Activated CD4-positive, alpha-beta T cell treated with anti-CD3 and anti-CD28 coated beads for 24 hours (primary cell): ENCODE data around the gene COX7A2.

Experiments
- DNase-seq, 2 donors: peaks; one replicate each; pipeline ENCODE4 v3.0.0-alpha.2; 2020; ENCODE audit warnings: low read depth in 2 of 2

The COX7A2 gene

DNA sequence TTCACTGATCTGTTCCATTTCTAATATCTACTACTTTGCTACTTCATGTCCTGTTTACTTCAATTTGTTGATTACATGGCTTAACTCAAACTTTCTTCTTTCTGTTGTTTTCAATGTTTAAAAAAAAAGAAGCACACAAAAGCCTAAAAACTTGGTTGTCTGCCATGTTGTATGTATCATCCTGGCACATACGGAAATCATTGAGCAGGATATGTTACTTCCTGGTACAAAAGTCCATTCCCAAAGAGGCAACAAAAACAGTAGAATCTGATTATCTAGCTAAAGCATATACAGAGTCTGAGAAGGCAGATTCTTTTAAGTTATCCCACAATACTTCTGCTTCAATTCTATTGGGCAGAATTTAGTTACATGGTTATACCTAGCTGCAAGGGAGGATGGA, 23.2 kb downstream of the COX7A2 start:
- no peak for DNase-seq

DNA sequence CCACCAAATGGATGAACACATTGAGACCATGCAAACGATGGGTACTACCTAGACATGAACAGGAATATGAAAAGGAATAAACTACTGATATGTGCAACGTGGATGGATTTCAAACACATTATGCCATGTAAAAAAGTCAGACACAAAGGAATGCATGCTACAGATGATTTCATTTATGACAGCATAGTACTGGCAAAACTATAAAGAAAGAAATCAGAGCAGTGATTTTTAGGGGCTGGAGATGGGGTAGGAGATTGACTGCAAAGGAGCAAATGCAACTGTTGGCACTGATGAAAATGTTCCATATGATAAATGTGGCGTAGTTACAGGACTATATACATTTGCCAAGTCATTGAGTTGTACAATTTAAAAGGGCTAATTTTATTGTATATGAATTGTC, 24.3 kb downstream of the COX7A2 start:
- DNase-seq = no peak

DNA sequence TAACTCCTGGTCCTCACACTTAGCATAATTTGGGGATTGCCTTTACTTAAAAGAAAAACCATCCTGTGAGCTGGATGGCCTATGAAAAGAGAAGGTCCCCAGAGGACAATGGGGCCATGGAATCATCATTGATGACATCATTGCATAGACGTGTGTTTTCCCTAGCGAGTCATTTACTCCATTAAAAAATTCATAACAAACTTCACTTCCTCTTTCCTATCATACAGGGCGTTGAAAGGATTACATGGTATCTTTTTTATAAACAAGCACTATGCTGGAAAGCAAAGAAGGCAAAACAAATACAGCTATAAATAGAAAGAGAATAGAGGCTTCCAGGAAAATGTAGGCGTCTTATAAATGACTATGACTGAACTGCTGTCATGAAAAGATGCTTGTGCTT, 26.4 kb downstream of the COX7A2 start:
- no peak for DNase-seq

DNA sequence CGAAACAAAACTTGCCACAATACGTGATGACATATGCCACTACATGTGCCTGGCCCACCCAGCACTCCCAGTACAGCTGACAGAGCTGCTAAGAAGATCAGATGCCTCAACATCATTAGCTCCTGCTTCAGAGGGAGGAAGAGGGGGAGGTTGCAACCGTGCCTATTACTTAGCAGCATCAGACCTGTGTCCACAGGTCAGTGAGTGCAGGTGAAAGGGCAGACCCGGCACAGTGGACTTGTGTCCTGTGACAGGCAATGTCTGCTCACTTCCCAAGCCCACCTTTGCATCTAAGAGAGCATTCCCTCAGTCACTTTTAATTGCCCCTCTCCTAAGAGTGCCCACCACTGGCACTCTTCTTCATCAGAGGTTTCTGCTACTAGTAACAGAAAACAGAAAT, 28.3 kb downstream of the COX7A2 start:
- no peak for DNase-seq

DNA sequence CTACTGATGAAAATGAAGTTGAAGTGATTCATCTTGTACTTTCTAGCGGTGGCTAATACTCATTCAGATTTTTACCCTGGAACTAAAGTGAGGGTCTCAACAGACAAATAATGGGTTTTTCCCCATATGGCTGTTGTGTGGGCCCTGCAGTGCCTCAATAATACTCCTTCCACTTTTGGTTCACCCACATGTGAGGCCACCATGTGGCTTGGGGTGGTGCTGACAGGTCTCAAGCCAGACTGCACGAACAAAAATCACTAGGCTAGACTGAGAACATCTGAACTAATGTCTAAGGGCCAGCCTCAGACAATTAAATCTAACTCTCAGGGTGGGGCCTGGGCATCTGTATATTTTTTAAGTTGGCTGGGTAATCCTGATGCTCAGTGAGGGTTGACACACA, 29.9 kb downstream of the COX7A2 start:
- no peak for DNase-seq

DNA sequence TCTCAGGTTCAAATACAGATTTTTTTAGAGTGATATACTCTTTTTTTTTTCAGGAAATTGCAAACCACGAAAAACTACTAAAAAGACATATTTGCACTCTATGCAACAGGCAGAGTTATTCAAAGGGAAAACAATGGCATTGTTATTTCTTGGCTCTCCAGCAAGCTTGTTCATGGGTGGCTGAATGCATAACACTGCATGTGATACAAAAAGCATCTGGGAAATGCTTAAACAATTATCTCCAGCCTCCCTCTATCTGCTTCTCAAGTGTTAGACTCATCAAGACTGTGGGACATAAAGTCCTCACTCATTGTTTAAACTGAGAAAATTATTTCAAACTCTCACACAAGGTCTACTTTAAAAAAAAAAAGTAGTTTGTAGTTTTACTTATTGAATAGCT, 30.5 kb downstream of the COX7A2 start:
- DNase-seq = no peak

DNA sequence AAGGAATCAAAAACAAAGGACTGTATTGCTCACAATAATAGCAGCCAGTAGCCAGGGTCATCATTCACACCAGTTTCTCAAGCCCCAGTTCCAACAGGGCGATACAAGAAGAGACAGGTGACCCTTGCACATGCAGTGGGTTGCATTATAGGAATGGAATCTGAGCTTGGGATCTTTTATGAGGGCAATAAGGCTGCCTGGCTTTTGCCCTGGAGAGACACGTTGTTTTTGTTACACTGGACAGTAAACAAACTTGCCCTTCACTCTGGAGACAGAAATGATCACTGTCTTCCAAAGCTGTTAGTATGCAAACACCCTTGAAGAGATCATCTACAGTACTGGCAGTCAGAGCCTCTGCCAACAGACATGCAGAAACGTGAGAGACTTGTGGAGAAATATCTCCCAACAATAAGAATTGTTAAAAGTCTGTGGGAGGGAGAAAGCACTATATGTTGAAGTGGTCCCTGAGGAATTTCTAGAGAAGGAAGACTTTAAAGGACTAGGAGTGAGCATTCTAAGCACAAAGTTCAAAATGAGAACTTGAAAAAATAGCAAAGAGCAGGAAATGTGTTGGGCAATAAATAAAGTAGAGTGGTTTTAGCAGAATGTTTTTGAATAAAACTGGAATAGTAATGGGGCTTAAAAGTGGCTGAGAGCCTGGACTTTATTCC, 31.5 kb downstream of the COX7A2 start:
- DNase-seq = no peak

DNA sequence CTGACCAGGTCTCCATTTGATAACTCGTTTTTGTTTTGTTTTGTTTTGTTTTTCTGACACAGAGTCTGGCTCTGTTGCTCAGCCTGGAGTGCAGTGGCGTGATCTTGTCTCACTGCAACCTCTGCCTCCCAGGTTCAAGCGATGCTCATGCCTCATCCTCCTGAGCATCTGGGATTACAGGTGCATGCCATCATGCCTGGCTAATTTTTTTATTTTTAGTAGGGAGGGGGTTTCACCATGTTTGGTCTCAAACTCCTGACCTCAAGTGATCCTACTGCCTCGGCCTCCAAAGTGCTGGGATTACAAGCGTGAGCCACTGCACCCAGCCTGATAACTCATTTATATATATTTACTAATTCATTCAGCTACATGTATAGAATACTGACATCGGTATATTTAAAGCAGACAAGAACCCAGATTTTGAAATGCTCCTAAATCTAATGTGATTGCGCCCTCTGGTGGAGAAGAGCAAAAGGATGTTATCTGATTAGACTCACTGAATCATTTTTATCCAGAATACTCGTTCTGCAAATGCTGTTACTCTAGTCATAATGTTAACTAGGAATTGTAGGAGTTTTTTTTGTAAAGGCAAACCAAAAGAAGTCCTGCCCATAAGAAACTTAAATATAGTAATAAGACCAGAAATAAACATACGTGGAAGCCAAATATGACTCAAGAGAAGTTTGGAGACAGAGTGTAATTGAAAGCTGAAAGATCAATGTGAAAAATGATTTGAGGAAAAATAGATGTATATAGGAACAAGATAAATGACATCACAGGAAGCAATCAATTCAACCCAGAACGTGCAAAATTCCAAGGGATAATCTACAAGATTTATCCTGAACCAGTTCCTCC, 32.5 kb downstream of the COX7A2 start:
- DNase-seq = no peak

DNA sequence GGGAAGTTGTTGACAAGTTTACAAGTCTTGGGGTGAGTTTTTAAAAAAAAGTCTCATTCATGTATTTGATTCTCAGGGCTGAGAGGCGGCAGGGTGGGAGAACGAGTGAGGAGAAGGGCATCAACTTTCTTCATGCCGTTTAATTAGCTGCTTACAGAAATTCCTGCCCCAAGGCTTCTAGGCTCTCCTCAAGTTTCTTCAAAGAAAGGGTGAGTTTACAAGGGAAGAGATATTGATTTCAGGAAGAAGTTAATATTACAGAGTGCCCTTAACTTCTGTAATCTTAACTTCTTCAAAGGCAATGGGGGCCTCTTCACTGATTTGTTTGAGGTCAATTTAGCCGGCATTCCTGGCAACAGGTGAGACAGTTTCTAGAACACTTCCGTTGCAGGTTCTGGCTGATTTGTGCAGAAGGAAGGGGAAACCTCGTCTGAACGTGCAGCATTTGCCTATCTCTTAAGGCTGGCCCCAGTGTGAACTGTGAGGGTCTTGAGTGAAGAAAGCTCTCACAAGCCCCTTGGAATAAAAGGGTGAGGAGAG, 34.3 kb downstream of the COX7A2 start:
- no peak for DNase-seq

DNA sequence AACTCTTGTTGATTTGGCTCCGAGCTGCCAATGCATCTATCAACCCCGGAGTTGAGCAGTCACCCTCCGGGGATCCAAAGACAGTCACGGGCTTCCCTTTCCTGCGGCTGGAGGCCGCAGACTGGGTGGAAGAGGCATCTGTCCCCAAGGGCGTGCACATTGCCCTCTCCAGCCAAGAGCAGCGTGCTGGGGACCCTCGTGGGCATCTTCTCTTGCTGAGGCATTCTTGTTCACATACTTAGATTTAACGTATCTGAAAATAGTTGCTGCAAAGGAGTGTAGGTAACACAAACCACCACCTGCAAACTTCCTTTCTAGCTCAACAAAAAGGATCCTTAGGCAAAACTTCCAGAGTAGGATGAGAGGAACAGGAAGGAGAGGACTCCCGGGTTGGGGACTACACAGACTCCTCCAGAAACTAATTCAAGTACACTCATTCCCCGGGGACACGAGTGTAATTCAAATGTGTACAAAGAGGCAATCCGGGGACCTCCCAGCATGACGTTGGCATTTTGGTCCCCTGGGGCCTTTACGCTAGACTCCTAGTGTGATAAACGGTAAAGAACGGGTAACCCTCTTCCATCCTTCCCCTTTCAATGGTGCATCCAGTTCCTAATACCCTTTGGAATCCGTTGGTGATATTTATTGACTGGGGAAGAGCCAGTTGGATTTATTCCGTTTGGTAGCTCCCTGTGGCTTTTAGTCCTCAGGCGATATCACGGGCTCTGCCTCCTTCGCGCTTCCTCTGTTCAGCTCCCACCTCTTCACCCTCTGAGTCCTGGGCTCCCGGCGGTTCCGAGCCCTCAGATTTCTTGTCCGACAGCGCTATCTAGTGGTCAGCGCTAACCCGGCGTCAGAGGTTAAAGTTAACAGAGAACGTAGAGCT, 35.1 kb downstream of the COX7A2 start:
- DNase-seq = peak; percentile 75 to 77

DNA sequence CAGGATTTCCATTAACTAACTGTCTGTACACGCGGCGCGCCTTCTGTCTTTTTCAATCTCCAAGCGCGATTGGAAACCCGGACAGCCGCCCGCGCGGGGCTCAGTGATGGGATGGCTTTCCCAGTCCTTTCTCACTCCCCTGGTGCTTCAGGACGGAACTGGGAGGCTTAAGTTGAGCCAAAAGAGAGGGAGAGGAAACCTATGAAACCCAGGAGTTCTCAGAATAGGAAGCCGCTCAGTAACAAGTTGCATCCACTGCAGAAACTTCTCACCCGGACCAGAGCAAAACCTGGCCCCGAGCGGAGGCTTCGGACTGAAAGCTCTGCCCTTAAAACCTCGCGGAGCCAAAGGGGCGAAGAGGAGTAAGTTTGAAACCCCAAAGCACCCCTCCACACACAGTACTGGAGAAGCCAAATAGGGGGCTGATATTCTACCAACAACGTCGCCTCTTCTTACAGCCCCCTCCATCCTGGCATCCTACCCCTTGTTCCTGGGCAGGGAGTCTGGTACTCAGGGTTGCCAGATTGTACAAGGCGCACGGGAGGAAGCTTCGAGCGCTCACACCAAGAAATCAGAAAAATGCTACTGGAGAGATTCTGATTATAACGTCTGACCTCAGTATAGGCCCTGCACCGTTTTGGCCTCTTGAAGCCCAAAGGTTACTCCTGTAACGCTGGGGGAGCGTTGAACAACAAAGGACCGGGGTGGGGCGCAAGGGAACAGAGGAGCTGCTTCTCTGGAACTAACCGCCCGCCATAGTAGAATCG, 36.8 kb downstream of the COX7A2 start:
- no peak for DNase-seq

DNA sequence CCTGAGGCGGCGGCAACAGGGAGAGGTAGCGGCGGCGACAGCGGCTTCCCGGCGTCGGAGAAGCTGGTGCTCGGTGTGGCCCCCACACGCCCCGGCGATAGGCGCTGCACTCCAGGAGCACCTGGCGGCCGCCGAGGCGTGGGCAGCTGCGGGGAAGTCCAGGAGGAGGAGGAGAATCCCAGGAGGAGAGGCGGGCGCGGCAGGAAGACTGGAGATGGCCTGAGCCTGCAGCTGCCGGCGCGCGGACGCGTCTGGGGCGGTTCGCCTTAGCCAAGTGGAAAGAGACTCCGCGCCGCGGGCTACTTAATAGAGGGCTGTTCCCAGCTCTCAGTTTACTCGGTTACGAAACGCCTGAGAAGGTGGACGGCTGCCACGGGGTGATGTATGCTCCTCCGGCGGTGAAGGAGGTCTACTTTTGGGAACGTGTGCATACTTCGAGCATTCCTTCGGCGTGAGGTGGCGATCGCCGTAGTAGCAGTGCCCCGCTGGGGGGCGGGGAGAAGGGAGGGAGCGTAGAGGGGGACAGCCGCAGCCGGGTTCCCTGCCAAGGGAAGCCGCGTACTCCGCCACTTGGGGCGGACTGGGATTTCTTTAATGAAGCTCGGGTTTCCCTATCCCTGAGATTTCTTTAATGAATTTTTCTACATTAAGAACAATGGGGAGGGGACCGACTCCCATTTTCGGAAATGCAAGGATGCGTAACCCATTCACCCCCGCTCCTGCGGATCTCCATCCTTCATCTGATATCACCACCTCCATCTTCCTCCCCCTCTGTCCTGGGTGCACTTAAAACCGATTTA, 37.6 kb downstream of the COX7A2 start, which contains the start of gene COL12A1:
TSS of gene COL12A1 (minus strand) at position 278 of the 800 bp plus-strand sequence. CDS start 3,261 bp downstream, outside the sequence.
- no peak for DNase-seq

DNA sequence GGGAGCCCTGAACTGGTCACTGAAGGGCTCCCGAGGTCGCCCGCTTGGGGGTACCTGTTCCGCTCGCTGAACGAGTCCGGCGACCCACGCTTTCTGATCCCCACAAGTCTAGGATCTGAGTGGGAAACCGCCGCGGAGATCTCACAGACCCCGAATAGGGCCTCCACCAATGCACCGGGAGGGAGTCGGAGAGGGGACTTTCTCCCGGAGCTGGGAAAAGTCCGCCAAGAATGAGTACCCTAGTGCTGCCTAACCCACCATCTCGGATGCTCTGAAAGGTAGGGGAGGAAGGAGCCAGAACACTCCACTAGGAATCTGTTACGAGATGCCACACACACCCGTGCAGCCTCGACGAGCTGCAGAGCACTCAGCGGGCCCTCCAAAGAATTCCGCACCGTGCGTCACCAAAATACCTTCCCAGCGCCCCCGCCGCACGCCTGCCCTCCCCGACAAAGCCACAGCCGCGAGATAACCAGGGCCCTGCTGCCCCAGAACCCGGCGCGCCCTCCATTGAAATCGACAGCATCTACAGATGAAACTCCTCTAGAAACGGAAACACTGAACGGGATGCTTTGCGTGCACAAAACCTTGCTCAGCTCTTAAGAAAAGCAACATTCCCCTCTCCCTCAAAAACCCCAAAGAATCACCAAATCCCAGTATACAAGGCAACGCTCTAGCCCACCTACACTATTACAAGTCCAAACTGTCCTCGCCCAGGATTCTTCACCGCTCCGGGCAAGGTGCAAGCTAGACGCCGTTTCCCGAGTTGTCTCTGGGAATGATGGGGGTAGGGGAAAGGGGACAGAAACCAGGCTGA, 38.4 kb downstream of the COX7A2 start:
- DNase-seq = no peak

DNA sequence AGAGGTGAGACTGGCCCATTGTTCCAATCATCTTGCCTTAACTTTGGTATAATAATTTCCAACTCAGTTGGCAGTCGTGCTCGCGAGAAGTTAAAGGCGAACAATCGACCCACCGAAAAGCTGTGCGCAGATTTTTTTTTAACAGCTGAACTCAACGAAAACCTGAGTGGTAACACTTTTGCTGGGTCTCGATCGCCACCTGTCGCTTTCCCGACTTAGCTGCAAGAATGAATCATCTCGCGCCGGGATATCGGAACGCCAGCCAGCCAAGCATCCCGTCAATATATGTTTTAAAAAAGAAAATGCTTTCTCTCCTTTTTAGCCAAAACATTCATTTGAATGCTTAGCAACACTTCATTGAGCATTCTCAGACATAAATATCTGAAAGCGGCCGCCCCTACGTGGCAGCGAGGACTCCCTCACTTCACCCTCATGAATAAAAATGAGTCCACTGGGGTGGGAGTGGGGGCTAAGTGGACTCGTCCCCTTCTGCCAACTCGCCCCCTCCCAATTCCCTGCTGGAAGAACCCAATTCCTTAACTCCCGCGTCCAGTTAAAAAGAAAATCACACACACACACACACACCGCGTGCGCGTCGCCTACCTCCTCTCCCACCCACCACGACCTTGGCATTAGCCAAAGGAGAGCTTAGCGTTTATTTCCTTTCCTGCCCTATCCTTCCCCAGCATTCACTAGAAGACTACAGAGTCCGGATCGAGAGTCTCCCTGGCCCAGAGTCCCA, 39.2 kb downstream of the COX7A2 start:
- DNase-seq = no peak

DNA sequence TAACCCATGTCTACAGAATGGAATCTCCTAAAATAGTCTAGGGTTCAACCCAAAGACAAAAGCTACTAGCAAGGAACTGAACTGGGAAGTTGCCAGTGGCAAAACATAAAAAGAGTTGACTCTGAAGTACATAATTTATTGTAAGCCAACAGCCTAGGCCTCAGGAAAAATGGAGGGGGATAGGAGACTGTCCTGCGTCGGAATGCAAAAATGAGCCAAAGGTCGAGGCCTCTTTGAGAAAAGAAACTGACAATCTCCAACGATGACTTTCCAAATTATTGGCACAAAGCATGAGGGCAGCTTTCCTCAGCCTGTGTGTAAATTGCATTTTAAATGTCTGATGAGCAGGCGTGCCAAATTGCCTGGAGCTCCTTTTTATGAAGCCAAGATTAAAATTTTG, 39.9 kb downstream of the COX7A2 start:
- no peak for DNase-seq

DNA sequence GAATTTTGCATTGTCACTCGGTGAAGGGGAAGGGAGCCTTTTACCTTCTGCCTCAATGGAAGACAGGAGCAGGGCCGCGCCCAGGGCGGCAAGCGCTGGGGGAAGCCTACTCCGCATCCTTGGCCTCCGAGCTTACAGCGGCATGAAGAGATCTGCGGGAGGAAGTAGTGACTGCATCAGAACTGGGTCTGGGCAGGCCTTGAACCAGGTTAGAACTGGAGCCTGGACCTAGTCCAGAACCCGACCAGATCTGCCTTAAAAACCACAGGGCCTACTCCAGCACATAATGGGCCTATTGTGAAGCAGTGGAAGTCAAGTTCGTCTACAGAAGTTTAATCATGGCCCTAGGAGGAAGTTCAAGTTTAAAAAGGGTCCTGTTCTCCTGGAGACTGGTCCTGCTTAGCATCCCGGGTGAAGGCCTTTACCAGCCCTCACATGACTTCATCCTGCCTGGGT, 40.9 kb downstream of the COX7A2 start:
- no peak for DNase-seq

DNA sequence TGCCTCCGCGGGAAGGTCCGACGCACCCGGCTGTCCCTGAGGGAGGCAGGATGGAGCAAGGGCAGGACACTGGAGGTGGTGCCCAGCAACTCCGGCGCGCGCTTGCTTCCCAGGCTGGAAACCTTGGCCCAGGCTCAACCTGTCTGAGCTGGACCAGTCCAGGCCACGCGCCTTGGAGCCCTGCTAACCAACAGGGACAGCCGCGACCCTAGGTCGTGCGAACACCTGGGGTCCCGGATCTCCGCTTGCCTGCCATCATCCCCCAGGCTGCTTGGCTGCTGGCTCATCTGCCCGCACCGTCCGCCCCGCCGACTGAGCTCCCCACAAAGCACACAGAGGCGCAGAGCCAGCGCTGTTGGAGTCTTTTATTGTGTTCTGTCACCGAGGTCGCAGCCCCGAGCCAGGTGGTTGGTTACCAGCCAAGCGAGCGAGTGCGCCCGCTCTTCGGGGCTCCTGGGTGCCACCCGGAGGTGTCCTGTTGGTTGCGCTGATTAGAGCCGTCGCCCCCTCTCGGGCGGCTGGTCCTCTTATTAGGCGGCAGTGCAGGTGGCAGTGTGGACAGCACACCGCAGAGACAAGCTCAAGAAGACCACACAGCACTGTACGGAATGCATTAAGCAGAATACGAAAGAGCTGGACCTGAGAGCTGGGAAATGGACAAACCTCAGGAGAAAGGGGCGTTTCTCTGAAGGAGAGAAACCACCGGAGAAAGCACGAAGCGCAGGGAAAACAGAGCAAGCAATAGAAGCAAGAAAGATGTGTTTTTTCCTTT, 41.5 kb downstream of the COX7A2 start:
- no peak for DNase-seq

DNA sequence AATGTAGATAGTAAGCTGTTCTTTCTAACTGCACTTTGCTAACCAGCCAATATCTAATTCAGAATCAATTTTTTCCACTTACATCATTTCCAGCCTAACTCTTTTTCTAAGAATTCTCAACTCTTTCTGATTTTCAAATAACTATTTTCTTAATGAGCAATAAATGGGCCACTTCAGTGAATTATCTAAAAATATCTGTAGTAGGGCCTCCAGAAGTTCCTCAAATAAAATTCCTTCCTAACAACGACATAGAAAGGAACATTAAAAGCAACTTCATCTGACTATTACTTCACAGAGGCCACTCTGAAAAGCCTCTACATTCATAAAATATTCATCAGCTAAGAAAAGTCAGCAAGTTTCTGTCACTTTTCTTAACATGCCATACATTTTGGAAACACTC, 42.6 kb downstream of the COX7A2 start:
- DNase-seq = no peak
